Muscle of leg (tissue), 11 donors: ENCODE data around the gene CATSPERD. TPM values are rescaled to one million over a fixed set of nuclear protein-coding genes. Genes with fewer than 3 reads are reported as not detected.
"Not testable (repeated sequence)": the region's sequence is repeated elsewhere in the genome, so short reads cannot be mapped to it uniquely, and the experiment has no call there.

Experiments
- DNase-seq: peaks from one replicate; pipeline ENCODE4 v3.0.0; 2013
- H3K27ac ChIP-seq: one replicate; pipeline ENCODE4 v1.5.1; 2013; ENCODE audit warnings: mild to moderate bottlenecking, low read length, control low read depth
- H3K27me3 ChIP-seq: one replicate; pipeline ENCODE4 v1.6.1; 2013; ENCODE audit warnings: low read length; ENCODE audit not compliant: control insufficient read depth, insufficient read depth
- H3K36me3 ChIP-seq: one replicate; pipeline ENCODE4 v1.6.1; 2013; ENCODE audit warnings: low read length; ENCODE audit not compliant: control insufficient read depth, insufficient read depth
- H3K4me1 ChIP-seq: one replicate; pipeline ENCODE4 v1.6.1; 2013; ENCODE audit warnings: low read length; ENCODE audit not compliant: control insufficient read depth, insufficient read depth
- H3K4me3 ChIP-seq: one replicate; pipeline ENCODE4 v1.5.1; 2013; ENCODE audit warnings: low read length, control low read depth
- H3K9me3 ChIP-seq: replicated peaks from 2 replicates; pipeline ENCODE4 v1.6.1; 2013; ENCODE audit warnings: low read depth, low read length; ENCODE audit not compliant: control insufficient read depth
- WGBS: methylation state at CpG from one replicate; pipeline ENCODE4 v1.1.5; 2013; ENCODE audit warnings: missing lambda C conversion rate; ENCODE audit not compliant: insufficient coverage; 5-methylcytosine and 5-hydroxymethylcytosine counted together
- polyA plus RNA-seq, 8 donors: library from polyadenylated mRNA; unstranded; fragments of 120-200 nt; gene quantifications; one replicate each; pipeline versions ENCODE4 v1.2.1 to v1.2.3, GENCODE V29; 2013; ENCODE audit warnings: inconsistent platforms in 1 of 8, low replicate concordance in 1 of 8; ENCODE audit not compliant: insufficient read length in 8 of 8, insufficient read depth in 1 of 8
- total RNA-seq: library from RNA; stranded (reverse); fragments of 120-200 nt; gene quantifications from one replicate; pipeline ENCODE4 v1.2.4, GENCODE V29; 2013

CATSPERD gene
- total and polyA plus RNA-seq, 9 donors: 0.16 TPM; not detected in 8

GRCh38 chr19:5714816-5715215 lies 5.6 kb upstream of the CATSPERD start:
- Histone ChIP-seq H3K4me3 (no peak overlapping the region), H3K4me1 (peaks cover 17% of the 10 kb centered on the region), H3K27ac (no peak overlapping the region), H3K9me3 (no peaks in the 10 kb centered on the region), H3K36me3 (peaks cover 47% of the 10 kb centered on the region), H3K27me3 (no peaks in the 10 kb centered on the region)
- 67% methylated on average over 1 of the region's 10 CpGs for WGBS
- no peak for DNase-seq

GRCh38 chr19:5717215-5717935 lies 3.1 kb upstream of the CATSPERD start:
- H3K4me3 ChIP-seq: no peak overlapping the region
- H3K27ac ChIP-seq: no peak overlapping the region
- no peaks in the 10 kb centered on the region for H3K9me3 ChIP-seq
- no peaks in the 10 kb centered on the region for H3K27me3 ChIP-seq
- peaks cover 21% of the 10 kb centered on the region for H3K4me1 ChIP-seq
- 95% methylated on average over 6 of the region's 8 CpGs for WGBS
- DNase-seq: no peak
- peaks cover 24% of the 10 kb centered on the region for H3K36me3 ChIP-seq

GRCh38 chr19:5718037-5718578 lies 2.3 kb upstream of the CATSPERD start:
- no peak for DNase-seq
- WGBS: 93% methylated on average over 7 of the region's 14 CpGs
- Histone ChIP-seq H3K36me3 (peaks cover 17% of the 10 kb centered on the region), H3K4me3 (no peak overlapping the region), H3K9me3 (no peaks in the 10 kb centered on the region), H3K27me3 (no peaks in the 10 kb centered on the region), H3K27ac (no peak overlapping the region), H3K4me1 (peaks cover 21% of the 10 kb centered on the region)

- H3K36me3 ChIP-seq: peaks cover 10% of the 10 kb centered on the region
- H3K4me1 ChIP-seq: peaks cover 21% of the 10 kb centered on the region
- H3K4me3 ChIP-seq: peak overlapping the region; percentile 77
- WGBS: 22% methylated on average over 5 of the region's 11 CpGs
- peak overlapping the region; percentile 97 for H3K27ac ChIP-seq
- no peaks in the 10 kb centered on the region for H3K9me3 ChIP-seq
- no peaks in the 10 kb centered on the region for H3K27me3 ChIP-seq
- no peak for DNase-seq
Observed at GRCh38 chr19:5718579-5719273, 1.7 kb upstream of the CATSPERD start.

- no peak for DNase-seq
- Histone ChIP-seq H3K9me3 (no peaks in the 10 kb centered on the region), H3K27ac (peak overlapping the region; percentile 97), H3K4me3 (peak overlapping the region; percentile 77), H3K4me1 (peaks cover 21% of the 10 kb centered on the region), H3K36me3 (peaks cover 5% of the 10 kb centered on the region), H3K27me3 (no peaks in the 10 kb centered on the region)
- WGBS: under 1% methylated on average over 57 of the region's 58 CpGs
Observed at GRCh38 chr19:5719274-5719960, 1.0 kb upstream of the CATSPERD start.

- H3K27ac ChIP-seq: no peak overlapping the region
- H3K4me3 ChIP-seq: no peak overlapping the region
- no peak for DNase-seq
- no peaks in the 10 kb centered on the region for H3K36me3 ChIP-seq
- no peaks in the 10 kb centered on the region for H3K27me3 ChIP-seq
- no peaks in the 10 kb centered on the region for H3K9me3 ChIP-seq
- no peaks in the 10 kb centered on the region for H3K4me1 ChIP-seq
- WGBS: 80% methylated on average over 1 of the region's 4 CpGs
Observed at GRCh38 chr19:5727453-5728050, 7.1 kb downstream of the CATSPERD start.

GRCh38 chr19:5733172-5733571 lies 12.7 kb downstream of the CATSPERD start:
- H3K4me1 ChIP-seq, H3K9me3 ChIP-seq, H3K27ac ChIP-seq, H3K4me3 ChIP-seq, DNase-seq, H3K36me3 ChIP-seq, H3K27me3 ChIP-seq: not testable (repeated sequence)
- 81% methylated on average over 2 of the region's 2 CpGs for WGBS

GRCh38 chr19:5738423-5738822 lies 18.0 kb downstream of the CATSPERD start:
- 90% methylated on average over 2 of the region's 8 CpGs for WGBS
- Histone ChIP-seq H3K9me3 (no peaks in the 10 kb centered on the region), H3K4me3 (no peak overlapping the region), H3K36me3 (no peaks in the 10 kb centered on the region), H3K27me3 (no peaks in the 10 kb centered on the region), H3K27ac (no peak overlapping the region), H3K4me1 (no peaks in the 10 kb centered on the region)
- DNase-seq: no peak

GRCh38 chr19:5742051-5742450 lies 21.6 kb downstream of the CATSPERD start:
- WGBS: 93% methylated on average over 8 of the region's 19 CpGs
- DNase-seq: no peak
- Histone ChIP-seq H3K36me3 (no peaks in the 10 kb centered on the region), H3K4me1 (no peaks in the 10 kb centered on the region), H3K27me3 (peaks cover 4% of the 10 kb centered on the region), H3K4me3 (no peak overlapping the region), H3K9me3 (no peaks in the 10 kb centered on the region), H3K27ac (no peak overlapping the region)

- Histone ChIP-seq H3K27me3 (peaks cover 6% of the 10 kb centered on the region), H3K27ac (no peak overlapping the region), H3K4me3 (no peak overlapping the region), H3K36me3 (no peaks in the 10 kb centered on the region), H3K9me3 (no peaks in the 10 kb centered on the region), H3K4me1 (no peaks in the 10 kb centered on the region)
- DNase-seq: no peak
Observed at GRCh38 chr19:5743630-5744029, 23.2 kb downstream of the CATSPERD start.
